ENCODE data around the gene ITGB5. TPM values are rescaled to one million over a fixed set of nuclear protein-coding genes. Genes with fewer than 3 reads are reported as not detected.

ITGB5 gene
- total RNA-seq, 1 experiment from 2014 or later, result 225 TPM

- peak overlapping the region; percentile 78 for H3K4me3 Mint-ChIP-seq (ENCODE audit: low read depth, unreplicated experiment)
- no peaks in the 10 kb centered on the region for H3K27me3 Mint-ChIP-seq (ENCODE audit: unreplicated experiment)
- H3K9me3 Mint-ChIP-seq (ENCODE audit: low read depth, unreplicated experiment), result no peaks in the 10 kb centered on the region
- TSS peak; percentile 44 for BruUV-seq (replicated peaks)
- no peak for DNase-seq
- H3K27ac Mint-ChIP-seq (ENCODE audit: unreplicated experiment), result peak overlapping the region; percentile 80
- intact Hi-C loops (cut with micrococcal nuclease; ENCODE audit: unreplicated experiment), result loop anchor here (2.0 kb wide), 2 partner anchors 71 to 99 kb away; no protein-coding TSS in a partner anchor
- peaks cover 47% of the 10 kb centered on the region for H3K4me1 Mint-ChIP-seq (ENCODE audit: low read depth, unreplicated experiment)
- peaks cover 46% of the 10 kb centered on the region for H3K36me3 Mint-ChIP-seq (ENCODE audit: insufficient read depth, unreplicated experiment)
- TF ChIP-seq CTCF (IDR thresholded peaks at IDR 0.05; ENCODE audit: unreplicated experiment), result no peak
- CTCF ChIA-PET, result interaction anchor here (1.9 kb wide), 1 partner anchor 98 kb away, joined by 10 read pairs; no protein-coding TSS in a partner anchor
Observed at GRCh38 chr3:124885466-124886167, 1.5 kb downstream of the ITGB5 start.

- Mint-ChIP-seq H3K36me3 (ENCODE audit: insufficient read depth, unreplicated experiment) (peaks cover 42% of the 10 kb centered on the region), H3K27ac (ENCODE audit: unreplicated experiment) (peak overlapping the region; percentile 16), H3K9me3 (ENCODE audit: low read depth, unreplicated experiment) (no peaks in the 10 kb centered on the region), H3K27me3 (ENCODE audit: unreplicated experiment) (no peaks in the 10 kb centered on the region), H3K4me3 (ENCODE audit: low read depth, unreplicated experiment) (peak overlapping the region; percentile 78), H3K4me1 (ENCODE audit: low read depth, unreplicated experiment) (peaks cover 54% of the 10 kb centered on the region)
- no TSS peak for BruUV-seq (replicated peaks)
- intact Hi-C loops (cut with micrococcal nuclease; ENCODE audit: unreplicated experiment), result no loop called here
- DNase-seq, result no peak
- TF ChIP-seq CTCF (IDR thresholded peaks at IDR 0.05; ENCODE audit: unreplicated experiment), result no peak
- CTCF ChIA-PET, result interaction anchor here (1.9 kb wide), 1 partner anchor 97 kb away, joined by 10 read pairs; no protein-coding TSS in a partner anchor
Observed at GRCh38 chr3:124884474-124885101, 2.6 kb downstream of the ITGB5 start.

GRCh38 chr3:124883766-124884473 is 3.2 kb downstream of the ITGB5 start:
- no peak for TF ChIP-seq CTCF (IDR thresholded peaks at IDR 0.05; ENCODE audit: unreplicated experiment)
- peaks cover 61% of the 10 kb centered on the region for H3K4me1 Mint-ChIP-seq (ENCODE audit: low read depth, unreplicated experiment)
- BruUV-seq (replicated peaks), result no TSS peak
- peaks cover 47% of the 10 kb centered on the region for H3K36me3 Mint-ChIP-seq (ENCODE audit: insufficient read depth, unreplicated experiment)
- no peaks in the 10 kb centered on the region for H3K9me3 Mint-ChIP-seq (ENCODE audit: low read depth, unreplicated experiment)
- H3K27me3 Mint-ChIP-seq (ENCODE audit: unreplicated experiment), result no peaks in the 10 kb centered on the region
- CTCF ChIA-PET, result no interaction called here
- H3K27ac Mint-ChIP-seq (ENCODE audit: unreplicated experiment), result peak overlapping the region; percentile 16
- peak overlapping the region; percentile 78 for H3K4me3 Mint-ChIP-seq (ENCODE audit: low read depth, unreplicated experiment)
- intact Hi-C loops (cut with micrococcal nuclease; ENCODE audit: unreplicated experiment), result no loop called here
- no peak for DNase-seq

- CTCF ChIA-PET, result no interaction called here
- no peaks in the 10 kb centered on the region for H3K27me3 Mint-ChIP-seq (ENCODE audit: unreplicated experiment)
- BruUV-seq (replicated peaks), result no TSS peak
- no peak overlapping the region for H3K4me3 Mint-ChIP-seq (ENCODE audit: low read depth, unreplicated experiment)
- intact Hi-C loops (cut with micrococcal nuclease; ENCODE audit: unreplicated experiment), result no loop called here
- no peak for TF ChIP-seq CTCF (IDR thresholded peaks at IDR 0.05; ENCODE audit: unreplicated experiment)
- no peak for DNase-seq
- peaks cover 64% of the 10 kb centered on the region for H3K4me1 Mint-ChIP-seq (ENCODE audit: low read depth, unreplicated experiment)
- peaks cover 50% of the 10 kb centered on the region for H3K36me3 Mint-ChIP-seq (ENCODE audit: insufficient read depth, unreplicated experiment)
- H3K9me3 Mint-ChIP-seq (ENCODE audit: low read depth, unreplicated experiment), result no peaks in the 10 kb centered on the region
- H3K27ac Mint-ChIP-seq (ENCODE audit: unreplicated experiment), result peak overlapping the region; percentile 16
Observed at GRCh38 chr3:124882816-124883747, 4.1 kb downstream of the ITGB5 start.

Measured in Calu3 (cell line).